Bronchial epithelial cell (primary cell): ENCODE data around the gene PTS. TPM values are rescaled to one million over a fixed set of nuclear protein-coding genes. Genes with fewer than 3 reads are reported as not detected.
A peak's percentile ranks its signal among the peaks of the same experiment; 100 is the strongest.

Source experiments
- DNase-seq: peaks from one replicate; pipeline ENCODE4 v3.0.0-alpha.2; 2010; ENCODE audit warnings: low read depth
- FAIRE-seq: peaks from 2 replicates; lab custom pipeline; 2011; peaks lifted over from hg19 to GRCh38; lab: Jason Lieb, UNC
- H3K27me3 ChIP-seq: 2 replicates; pipeline ENCODE4 v1.5.1; 2011; ENCODE audit warnings: low read length; ENCODE audit not compliant: control insufficient read depth, insufficient read depth
- H3K36me3 ChIP-seq: 2 replicates; pipeline ENCODE4 v1.5.1; 2011; ENCODE audit warnings: low read length; ENCODE audit not compliant: control insufficient read depth, insufficient read depth
- H3K4me3 ChIP-seq: 2 replicates; pipeline ENCODE4 v1.5.1; 2011; ENCODE audit warnings: mild to moderate bottlenecking, low read depth, low read length, control low read depth
- CTCF ChIP-seq: IDR thresholded peaks from 2 replicates; pipeline ENCODE4 v1.5.1; 2011; ENCODE audit warnings: mild to moderate bottlenecking, moderate library complexity, low read length, control low read depth, inconsistent platforms; ENCODE audit not compliant: insufficient read depth, severe bottlenecking
- total RNA-seq: library from RNA; depleted of rRNA; stranded (reverse); fragments of >200 nt; gene quantifications from 2 replicates; pipeline ENCODE4 v1.2.1, GENCODE V29; 2014

PTS gene
- total RNA-seq, 1 donor from 2014 or later = 68.4 TPM

DNA sequence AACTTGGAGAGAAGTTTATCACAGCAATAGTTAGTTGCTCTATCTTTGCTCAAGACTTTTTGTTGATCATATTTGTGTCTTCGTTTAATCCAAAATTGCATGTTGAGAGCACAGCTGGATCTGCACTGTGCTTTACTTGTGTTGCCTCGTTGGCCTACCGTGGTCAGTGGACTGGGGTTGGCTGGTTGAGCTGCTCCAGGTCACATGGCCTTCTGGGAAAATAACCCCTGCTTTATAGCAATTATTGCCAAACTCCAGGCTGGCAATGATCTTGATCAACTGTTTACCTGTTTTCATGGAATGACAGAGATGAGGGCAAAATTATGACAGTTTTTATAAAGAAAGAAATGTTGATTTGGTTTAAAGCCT lies 40.2 kb downstream of the PTS start:
- Histone ChIP-seq H3K27me3 (no peaks in the 10 kb centered on the region), H3K4me3 (no peak overlapping the region), H3K36me3 (no peaks in the 10 kb centered on the region)
- no peak for TF ChIP-seq CTCF
- DNase-seq (no peak), FAIRE-seq (no peak)

DNA sequence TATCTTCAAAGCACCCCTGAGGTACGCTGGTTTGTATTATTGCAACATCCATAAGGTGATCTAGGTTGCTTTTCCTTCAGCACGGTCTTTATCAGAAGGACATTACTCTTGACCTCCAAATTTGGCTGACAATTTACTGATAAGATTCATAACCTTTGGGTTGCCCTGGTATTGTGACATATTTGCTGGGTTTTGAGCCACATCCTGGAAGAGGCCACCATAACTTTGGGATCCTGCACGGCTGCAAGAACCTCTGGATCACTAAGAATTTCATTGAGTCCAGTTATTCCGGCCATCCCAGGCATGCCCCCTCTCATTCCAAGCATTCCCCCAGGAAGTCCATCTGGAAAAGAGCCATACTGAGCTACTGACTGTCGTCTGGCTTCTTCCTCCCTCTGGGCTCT lies 41.0 kb downstream of the PTS start:
- FAIRE-seq = no peak
- no peak for TF ChIP-seq CTCF
- no peaks in the 10 kb centered on the region for H3K27me3 ChIP-seq
- DNase-seq = no peak
- H3K36me3 ChIP-seq = no peaks in the 10 kb centered on the region
- no peak overlapping the region for H3K4me3 ChIP-seq

DNA sequence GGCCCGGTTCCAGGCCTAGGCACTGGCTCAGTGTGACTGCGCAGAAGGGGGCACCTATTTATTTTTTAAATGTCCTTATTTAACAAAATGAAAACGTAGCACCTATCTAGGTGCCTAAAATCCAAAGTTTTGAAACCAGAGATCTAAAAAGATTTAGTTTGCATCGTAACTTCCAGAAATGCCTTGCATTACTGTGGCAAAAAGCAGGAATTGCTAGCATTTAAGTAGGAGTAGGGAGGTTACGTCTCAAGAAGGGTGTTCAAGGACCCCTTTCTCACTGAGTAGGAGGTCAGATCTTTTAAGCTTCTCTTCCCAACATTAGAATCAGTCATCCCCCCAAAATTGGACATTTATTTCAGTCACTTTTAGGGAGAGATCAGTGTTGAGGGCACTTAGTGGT lies 42.2 kb downstream of the PTS start:
- Histone ChIP-seq H3K27me3 (no peaks in the 10 kb centered on the region), H3K4me3 (no peak overlapping the region), H3K36me3 (no peaks in the 10 kb centered on the region)
- TF ChIP-seq CTCF = no peak
- no peak for DNase-seq
- peak; percentile 28 for FAIRE-seq

DNA sequence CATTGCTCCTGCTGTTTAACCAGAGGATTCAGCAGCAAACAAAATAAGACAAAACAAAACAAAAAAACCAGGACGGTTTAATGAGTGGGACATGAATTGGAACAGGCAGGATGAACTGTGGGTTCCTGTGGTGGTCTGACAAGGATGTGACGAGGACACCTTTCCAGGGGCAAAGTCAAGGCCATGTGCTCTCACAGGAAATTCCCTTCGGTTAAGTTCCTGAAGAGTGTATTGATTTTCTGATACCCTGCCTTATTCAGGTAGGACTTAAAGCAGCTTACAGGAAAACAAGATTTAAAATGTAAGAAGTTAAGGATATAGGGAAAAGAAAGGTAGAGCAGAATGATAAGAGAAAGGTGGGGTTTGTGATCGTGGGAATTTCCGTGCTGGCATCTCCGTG lies 42.9 kb downstream of the PTS start:
- FAIRE-seq (no peak), DNase-seq (no peak)
- Histone ChIP-seq H3K27me3 (no peaks in the 10 kb centered on the region), H3K4me3 (no peak overlapping the region), H3K36me3 (no peaks in the 10 kb centered on the region)
- no peak for TF ChIP-seq CTCF

GRCh38 chr11:112270551-112271180 lies 44.4 kb downstream of the PTS start:
- no peaks in the 10 kb centered on the region for H3K36me3 ChIP-seq
- no peak for TF ChIP-seq CTCF
- DNase-seq (no peak), FAIRE-seq (no peak)
- H3K27me3 ChIP-seq = no peaks in the 10 kb centered on the region
- H3K4me3 ChIP-seq = no peak overlapping the region

- Histone ChIP-seq H3K36me3 (no peaks in the 10 kb centered on the region), H3K27me3 (no peaks in the 10 kb centered on the region), H3K4me3 (no peak overlapping the region)
- no peak for TF ChIP-seq CTCF
- FAIRE-seq (no peak), DNase-seq (no peak)
These were observed 45.0 kb downstream of the PTS start for GRCh38 chr11:112271242-112271641.
